GM12864 (cell line): ENCODE data around the gene CDON.
A peak's percentile ranks its signal among the peaks of the same experiment; 100 is the strongest.

Experiments
- DNase-seq: peaks from one replicate; pipeline ENCODE4 v3.0.0-alpha.2; 2011; ENCODE audit warnings: low read depth
- H3K4me3 ChIP-seq: 2 replicates; pipeline ENCODE4 v1.5.1; 2011; ENCODE audit warnings: mild to moderate bottlenecking, low read depth, low read length, control low read depth
- TF ChIP-seq, protein P1 (sequence below): IDR thresholded peaks from 2 replicates; pipeline ENCODE4 v1.5.1; 2011; ENCODE audit warnings: low read depth, mild to moderate bottlenecking, moderate library complexity, low read length, control low read depth, inconsistent platforms; ENCODE audit errors: missing control alignments

CDON gene

DNA sequence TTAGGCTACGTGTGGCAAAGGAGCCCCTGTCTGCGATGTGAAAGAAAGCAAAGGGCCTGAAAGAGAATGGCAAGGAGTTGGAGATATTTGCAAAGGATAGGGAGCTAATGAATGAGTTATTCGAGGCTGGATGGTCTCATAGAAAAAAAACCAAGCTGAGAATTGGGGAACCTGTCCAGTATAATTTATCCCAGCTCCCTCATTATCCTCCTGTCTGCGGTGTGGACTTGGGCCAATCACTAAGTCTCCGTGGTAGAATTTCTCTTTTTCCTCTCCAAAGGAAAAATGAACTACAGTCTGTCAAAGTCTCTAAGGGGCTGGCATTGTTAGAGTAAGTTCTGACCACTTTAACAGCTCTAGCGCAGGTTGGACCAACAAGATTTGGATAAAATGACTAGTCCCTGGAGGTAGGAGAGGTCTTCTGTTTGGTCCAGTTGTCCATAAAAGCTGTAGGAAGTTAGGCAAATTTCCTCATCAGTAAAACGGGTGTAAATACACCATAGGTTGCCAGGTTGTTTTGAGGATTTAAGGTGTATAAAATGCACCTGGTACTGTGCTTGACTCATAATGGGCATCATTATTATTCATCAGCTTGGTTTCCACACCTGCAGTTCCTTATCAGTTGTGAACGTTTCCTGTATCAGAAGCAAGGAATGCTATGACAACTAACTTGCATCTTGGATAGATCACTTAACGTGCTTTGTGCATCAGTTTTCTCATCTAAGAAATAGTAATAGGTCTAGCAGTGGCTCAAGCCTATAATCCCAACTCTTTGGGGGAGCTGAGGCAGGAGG lies 10.3 kb upstream of the CDON start:
- DNase-seq: no peak
- H3K4me3 ChIP-seq: no peak overlapping the region
- TF ChIP-seq, protein P1, sequence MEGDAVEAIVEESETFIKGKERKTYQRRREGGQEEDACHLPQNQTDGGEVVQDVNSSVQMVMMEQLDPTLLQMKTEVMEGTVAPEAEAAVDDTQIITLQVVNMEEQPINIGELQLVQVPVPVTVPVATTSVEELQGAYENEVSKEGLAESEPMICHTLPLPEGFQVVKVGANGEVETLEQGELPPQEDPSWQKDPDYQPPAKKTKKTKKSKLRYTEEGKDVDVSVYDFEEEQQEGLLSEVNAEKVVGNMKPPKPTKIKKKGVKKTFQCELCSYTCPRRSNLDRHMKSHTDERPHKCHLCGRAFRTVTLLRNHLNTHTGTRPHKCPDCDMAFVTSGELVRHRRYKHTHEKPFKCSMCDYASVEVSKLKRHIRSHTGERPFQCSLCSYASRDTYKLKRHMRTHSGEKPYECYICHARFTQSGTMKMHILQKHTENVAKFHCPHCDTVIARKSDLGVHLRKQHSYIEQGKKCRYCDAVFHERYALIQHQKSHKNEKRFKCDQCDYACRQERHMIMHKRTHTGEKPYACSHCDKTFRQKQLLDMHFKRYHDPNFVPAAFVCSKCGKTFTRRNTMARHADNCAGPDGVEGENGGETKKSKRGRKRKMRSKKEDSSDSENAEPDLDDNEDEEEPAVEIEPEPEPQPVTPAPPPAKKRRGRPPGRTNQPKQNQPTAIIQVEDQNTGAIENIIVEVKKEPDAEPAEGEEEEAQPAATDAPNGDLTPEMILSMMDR: no peak

GRCh38 chr11:126072141-126072741 lies 9.6 kb upstream of the CDON start:
- no peak for DNase-seq
- TF ChIP-seq, protein P1: no peak
- no peak overlapping the region for H3K4me3 ChIP-seq

DNA sequence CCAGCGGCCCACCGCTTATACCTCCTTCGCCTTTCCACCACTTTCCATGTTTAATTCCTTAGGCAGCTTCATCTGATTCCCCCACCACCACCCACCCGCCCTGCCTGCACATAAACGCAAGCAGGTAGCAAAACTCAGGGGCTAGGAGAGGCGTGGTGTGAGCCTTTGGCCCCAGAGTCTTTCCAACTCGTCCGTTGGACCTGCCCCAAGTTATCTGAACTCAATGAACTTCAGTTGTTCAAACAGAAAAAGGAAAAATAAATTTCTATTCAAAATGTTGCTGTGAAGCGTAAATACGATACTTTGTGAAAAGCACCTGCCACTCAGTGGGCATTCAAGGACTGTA lies 814 bp upstream of the CDON start:
- no peak for DNase-seq
- TF ChIP-seq, protein P1: no peak
- H3K4me3 ChIP-seq: no peak overlapping the region

DNA sequence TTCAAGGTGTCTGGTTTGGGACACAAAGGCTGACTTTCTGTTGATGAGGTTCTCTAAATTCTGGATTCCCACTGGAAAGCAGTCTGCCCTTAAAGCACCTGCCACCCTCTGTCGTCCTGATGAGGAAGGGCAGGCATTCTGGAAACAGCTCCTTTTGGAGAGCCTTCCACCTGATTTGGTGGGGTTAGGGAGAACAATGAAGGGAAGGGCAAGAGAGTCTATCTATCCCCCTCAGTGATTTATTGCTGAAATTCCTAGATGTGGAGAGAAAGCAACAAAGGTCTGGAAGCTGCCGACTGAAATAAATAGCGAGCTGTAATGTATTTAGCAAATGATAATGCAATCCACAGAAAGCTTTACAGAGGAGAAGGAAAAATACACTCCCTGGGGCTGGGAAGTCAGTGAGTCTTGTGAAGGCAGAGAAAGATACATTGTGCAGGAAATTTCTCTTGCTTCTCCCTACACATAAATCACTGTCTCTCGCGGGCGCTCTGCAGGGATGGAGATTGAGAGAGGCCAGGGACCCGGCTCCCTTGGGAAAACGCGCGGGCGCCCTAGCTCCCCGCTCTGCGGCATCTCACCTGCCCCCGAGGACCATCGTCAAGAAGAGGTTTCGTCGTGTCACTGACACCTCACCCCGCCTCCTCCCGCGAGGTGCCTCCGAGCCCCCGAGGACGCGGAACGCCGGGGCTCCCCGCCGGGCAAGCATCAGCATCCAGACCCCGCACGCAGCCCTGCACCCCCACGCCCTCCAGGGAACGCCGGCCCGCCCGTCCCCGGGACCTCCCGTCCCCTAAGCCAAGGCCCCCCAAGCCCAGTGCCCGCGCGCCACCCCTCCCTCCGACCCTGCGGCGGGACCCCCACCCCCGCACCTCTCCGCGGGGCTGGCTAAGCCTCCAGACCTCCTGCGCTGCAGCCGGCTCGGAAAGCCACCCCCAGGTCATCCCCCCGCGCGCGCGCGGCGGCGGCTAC lies 673 bp downstream of the CDON start:
- DNase-seq: no peak
- TF ChIP-seq, protein P1: peak; percentile 7
- H3K4me3 ChIP-seq: peak overlapping the region; percentile 66

DNA sequence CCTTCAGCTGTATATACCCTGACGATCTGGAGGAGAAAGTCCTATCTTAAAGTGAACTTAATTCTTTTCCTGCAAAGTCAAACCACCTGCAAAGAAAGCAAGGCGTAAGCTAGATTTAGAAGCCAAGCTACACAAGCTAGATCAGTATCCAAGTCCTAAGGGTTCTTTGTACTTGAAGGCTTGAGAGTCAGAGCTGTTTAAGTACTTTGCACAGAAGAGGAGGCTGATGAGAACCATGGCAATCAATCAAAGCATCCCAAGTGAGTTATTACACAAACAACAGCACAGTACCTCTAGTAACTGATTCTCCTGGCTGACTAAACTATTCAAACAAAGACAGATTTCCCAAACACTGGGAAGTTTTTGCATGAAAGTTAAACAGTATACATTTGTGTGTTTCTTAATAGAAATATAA lies 1.9 kb downstream of the CDON start:
- TF ChIP-seq, protein P1: no peak
- DNase-seq: no peak
- H3K4me3 ChIP-seq: no peak overlapping the region

GRCh38 chr11:126059238-126059781 lies 3.4 kb downstream of the CDON start:
- TF ChIP-seq, protein P1: no peak
- no peak overlapping the region for H3K4me3 ChIP-seq
- DNase-seq: no peak
